Effector memory CD4-positive, alpha-beta T cell (primary cell): ENCODE data around the gene BANF2.
"Not testable (repeated sequence)": the region's sequence is repeated elsewhere in the genome, so short reads cannot be mapped to it uniquely, and the experiment has no call there.

Experiments used
- DNase-seq, 3 donors: peaks; one replicate each; pipeline ENCODE4 v3.0.0-alpha.2; 2020
- H3K27ac ChIP-seq: 2 replicates; pipeline ENCODE4 v1.7.0; 2013; ENCODE audit warnings: mild to moderate bottlenecking, low read length, moderate library complexity; ENCODE audit not compliant: insufficient read depth, poor library complexity, severe bottlenecking
- H3K27me3 ChIP-seq: replicated peaks from 2 replicates; pipeline ENCODE4 v1.7.0; 2013; ENCODE audit warnings: mild to moderate bottlenecking, low read length; ENCODE audit not compliant: insufficient read depth, control insufficient read depth, poor library complexity, severe bottlenecking
- H3K36me3 ChIP-seq: 2 replicates; pipeline ENCODE4 v1.7.0; 2013; ENCODE audit warnings: mild to moderate bottlenecking, low read length, moderate library complexity; ENCODE audit not compliant: control insufficient read depth, insufficient read depth
- H3K4me1 ChIP-seq: 2 replicates; pipeline ENCODE4 v1.7.0; 2013; ENCODE audit warnings: low read length, mild to moderate bottlenecking; ENCODE audit not compliant: control insufficient read depth, insufficient read depth, poor library complexity, severe bottlenecking
- H3K4me3 ChIP-seq: 2 replicates; pipeline ENCODE4 v1.7.0; 2013; ENCODE audit warnings: low read length, low read depth, mild to moderate bottlenecking; ENCODE audit not compliant: insufficient read depth, poor library complexity, severe bottlenecking
- H3K9me3 ChIP-seq: 2 replicates; pipeline ENCODE4 v1.7.0; 2013; ENCODE audit warnings: mild to moderate bottlenecking, low read length, moderate library complexity; ENCODE audit not compliant: control insufficient read depth

Gene BANF2

DNA sequence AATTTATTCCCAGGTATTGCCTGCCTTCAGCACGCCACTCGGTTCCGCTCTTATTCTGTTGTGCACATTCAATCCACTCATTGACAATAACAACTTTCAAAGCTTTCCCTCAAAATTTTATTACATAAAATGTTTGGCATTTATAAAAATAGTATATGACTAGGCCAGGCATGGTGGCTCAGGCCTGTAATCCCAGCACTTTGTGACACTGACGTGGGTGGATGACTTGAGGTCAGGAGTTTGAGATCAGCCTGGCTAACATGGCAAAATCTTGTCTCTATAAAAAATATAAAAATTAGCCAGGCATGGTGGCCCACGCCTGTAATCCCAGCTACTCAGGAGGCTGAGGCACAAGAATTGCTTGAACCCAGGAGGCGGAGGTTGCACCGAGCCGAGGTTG is 70.0 kb downstream of the BANF2 start:
- not testable (repeated sequence) for H3K36me3 ChIP-seq, H3K27me3 ChIP-seq, DNase-seq, H3K4me1 ChIP-seq, H3K27ac ChIP-seq, H3K9me3 ChIP-seq, H3K4me3 ChIP-seq

DNA sequence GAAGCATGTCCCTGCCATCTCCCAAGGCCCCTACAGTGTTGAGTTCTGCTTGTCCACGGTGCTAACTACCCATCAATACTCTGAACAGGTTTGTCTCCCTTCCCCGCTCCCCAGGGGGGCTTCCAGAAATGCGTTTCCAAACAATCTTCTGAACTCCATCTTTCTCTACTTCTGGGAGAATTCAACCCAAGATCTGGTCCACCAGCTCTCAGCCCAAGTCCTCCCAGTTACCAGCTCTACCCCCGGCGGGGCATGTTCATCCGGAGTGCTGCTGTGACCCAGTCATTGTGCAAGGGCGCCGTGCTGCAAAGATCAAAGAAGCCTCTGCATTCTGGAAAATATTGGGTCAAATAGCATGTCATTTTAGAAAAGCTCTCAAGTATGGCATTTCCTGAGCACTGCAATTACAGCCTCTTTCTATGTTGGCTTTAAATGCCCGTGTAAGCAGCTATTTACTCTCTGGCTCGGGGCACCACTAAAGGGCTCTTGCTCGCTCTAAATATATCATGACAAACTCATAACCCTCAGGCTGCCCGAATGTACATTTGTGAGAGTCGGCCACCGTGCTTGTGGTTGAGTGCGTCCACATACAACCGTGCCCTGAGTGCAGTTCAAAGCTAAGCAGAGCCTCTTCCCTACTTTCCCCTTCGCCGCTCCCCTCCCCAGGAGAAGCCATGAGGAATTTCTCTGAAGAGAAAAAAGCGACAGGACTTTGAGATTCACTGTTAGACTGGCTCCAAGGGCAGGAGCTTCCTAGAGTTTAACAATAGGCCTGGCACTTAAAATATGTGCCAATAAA is 71.6 kb downstream of the BANF2 start:
- Histone ChIP-seq H3K9me3 (no peaks in the 10 kb centered on the region), H3K4me3 (no peak overlapping the region), H3K27ac (no peak overlapping the region), H3K27me3 (no peaks in the 10 kb centered on the region), H3K4me1 (no peaks in the 10 kb centered on the region), H3K36me3 (no peaks in the 10 kb centered on the region)
- no peak for DNase-seq

DNA sequence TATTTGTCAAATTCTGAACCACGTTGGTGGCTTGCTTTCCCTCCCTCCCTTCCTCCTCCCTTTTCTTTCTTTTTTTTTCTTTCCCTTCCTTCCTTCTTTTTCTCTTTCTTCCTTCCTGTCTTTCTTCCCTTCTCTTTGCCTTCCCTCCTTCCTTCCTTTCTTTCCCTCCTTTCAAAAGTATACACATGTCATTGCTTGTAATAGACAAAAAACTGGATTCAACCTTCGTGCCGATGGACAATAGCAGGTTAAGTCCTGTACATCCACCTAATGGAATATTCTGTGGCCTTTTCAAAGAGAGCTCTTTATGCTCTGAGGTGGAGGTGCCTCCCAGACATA is 72.2 kb downstream of the BANF2 start:
- H3K9me3 ChIP-seq, result no peaks in the 10 kb centered on the region
- no peaks in the 10 kb centered on the region for H3K36me3 ChIP-seq
- H3K27ac ChIP-seq, result no peak overlapping the region
- no peaks in the 10 kb centered on the region for H3K27me3 ChIP-seq
- H3K4me1 ChIP-seq, result no peaks in the 10 kb centered on the region
- no peak for DNase-seq
- H3K4me3 ChIP-seq, result no peak overlapping the region

DNA sequence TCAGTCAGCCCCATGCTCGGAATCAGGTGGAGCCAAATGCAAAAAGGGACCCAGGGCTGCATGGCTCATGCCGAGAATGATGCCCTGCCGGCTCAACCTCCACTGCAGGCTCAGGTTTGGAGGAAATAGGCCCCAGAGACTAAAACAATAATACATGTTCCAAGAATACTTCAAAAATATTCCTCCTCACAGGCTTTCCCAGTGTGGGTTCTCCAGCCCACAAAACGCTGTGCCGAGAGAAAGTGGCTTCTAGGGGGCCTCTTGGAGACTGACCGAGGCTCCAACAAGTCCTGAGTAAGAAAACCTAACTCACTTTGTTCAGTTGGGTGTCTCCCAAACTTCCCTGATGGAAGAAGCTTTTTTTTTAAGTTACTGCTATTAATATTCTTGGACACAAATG is 73.9 kb downstream of the BANF2 start:
- no peak for DNase-seq
- Histone ChIP-seq H3K36me3 (no peaks in the 10 kb centered on the region), H3K4me1 (no peaks in the 10 kb centered on the region), H3K4me3 (no peak overlapping the region), H3K27ac (no peak overlapping the region), H3K27me3 (no peaks in the 10 kb centered on the region), H3K9me3 (no peaks in the 10 kb centered on the region)

DNA sequence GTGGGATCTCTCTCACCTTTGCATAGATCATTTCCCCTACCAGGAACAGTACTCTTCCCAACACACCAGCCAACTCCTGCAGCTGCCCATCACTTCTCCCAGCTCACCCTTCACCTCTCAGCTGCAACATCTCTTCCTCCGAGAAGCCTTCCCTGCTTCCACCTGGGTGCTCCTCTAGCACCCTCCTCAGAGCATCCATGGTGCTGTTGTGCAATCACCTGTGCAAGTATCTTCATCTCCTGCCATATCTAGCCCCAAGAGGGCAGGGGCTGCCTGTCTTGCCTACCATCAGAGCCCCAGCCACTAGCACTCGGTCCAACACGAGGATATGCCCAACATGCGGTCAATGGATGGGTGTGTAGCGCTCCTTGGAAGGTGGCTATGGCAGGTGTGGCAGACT is 75.8 kb downstream of the BANF2 start:
- Histone ChIP-seq H3K27ac (no peak overlapping the region), H3K9me3 (no peaks in the 10 kb centered on the region), H3K4me3 (no peak overlapping the region), H3K27me3 (no peaks in the 10 kb centered on the region), H3K36me3 (no peaks in the 10 kb centered on the region), H3K4me1 (no peaks in the 10 kb centered on the region)
- DNase-seq, result no peak

DNA sequence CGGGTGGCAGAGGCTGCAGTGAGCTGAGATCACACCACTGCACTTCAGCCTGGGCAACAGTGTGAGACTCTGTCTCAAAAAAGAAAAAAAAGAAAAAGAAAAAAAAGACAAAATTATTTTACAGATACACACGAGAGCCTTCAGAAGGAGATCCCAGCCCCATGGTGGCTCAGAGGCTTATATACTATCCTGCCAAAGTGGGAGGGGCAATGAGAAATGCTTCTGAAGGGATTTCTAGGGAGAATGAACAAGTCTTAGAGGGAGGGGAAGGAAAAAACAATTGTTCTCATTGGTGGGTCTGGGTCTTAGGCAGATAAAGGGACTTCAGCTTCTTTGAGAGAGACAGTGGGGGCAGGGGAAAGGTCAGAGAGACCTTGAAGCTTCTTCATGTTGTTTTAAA is 76.8 kb downstream of the BANF2 start:
- Histone ChIP-seq H3K4me3 (no peak overlapping the region), H3K9me3 (no peaks in the 10 kb centered on the region), H3K36me3 (no peaks in the 10 kb centered on the region), H3K4me1 (no peaks in the 10 kb centered on the region), H3K27ac (no peak overlapping the region), H3K27me3 (no peaks in the 10 kb centered on the region)
- DNase-seq, result no peak

DNA sequence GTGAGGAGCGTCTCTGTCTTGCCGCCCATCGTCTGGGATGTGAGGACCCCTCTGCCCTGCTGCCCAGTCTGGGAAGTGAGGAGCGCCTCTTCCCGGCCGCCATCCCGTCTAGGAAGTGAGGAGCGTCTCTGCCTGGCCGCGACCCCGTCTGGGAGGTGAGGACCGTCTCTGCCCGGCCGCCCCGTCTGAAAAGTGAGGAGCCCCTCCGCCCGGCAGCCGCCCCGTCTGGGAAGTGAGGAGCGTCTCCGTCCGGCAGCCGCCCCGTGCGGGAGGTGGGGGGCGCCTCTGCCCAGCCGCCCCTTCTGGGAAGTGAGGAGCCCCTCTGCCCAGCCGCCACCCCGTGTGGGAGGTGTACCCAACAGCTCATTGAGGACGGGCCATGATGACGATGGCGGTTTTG is 79.2 kb downstream of the BANF2 start:
- not testable (repeated sequence) for H3K4me3 ChIP-seq, DNase-seq, H3K4me1 ChIP-seq, H3K27me3 ChIP-seq, H3K27ac ChIP-seq, H3K36me3 ChIP-seq, H3K9me3 ChIP-seq

DNA sequence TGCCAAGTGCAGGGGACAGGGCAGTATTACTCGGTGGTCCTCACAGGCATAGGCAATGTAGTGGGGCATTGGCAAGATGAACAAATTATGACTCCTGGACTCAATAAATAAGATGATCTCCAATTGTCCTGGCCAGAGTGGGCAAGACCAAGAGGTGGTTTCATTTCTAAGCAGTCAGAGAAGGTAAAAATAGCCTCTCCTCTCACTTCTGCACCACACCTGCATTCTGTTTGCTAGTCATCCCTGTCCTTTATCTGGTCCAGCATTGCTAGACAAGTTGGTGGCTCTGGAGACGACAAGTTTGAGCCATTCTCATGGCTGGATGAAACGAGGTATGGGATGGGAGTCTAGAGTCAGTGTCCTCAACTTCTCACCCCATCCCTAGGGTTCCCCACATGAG is 83.0 kb downstream of the BANF2 start:
- no peaks in the 10 kb centered on the region for H3K9me3 ChIP-seq
- no peak overlapping the region for H3K27ac ChIP-seq
- DNase-seq, result no peak
- H3K4me3 ChIP-seq, result no peak overlapping the region
- no peaks in the 10 kb centered on the region for H3K27me3 ChIP-seq
- no peaks in the 10 kb centered on the region for H3K36me3 ChIP-seq
- no peaks in the 10 kb centered on the region for H3K4me1 ChIP-seq

DNA sequence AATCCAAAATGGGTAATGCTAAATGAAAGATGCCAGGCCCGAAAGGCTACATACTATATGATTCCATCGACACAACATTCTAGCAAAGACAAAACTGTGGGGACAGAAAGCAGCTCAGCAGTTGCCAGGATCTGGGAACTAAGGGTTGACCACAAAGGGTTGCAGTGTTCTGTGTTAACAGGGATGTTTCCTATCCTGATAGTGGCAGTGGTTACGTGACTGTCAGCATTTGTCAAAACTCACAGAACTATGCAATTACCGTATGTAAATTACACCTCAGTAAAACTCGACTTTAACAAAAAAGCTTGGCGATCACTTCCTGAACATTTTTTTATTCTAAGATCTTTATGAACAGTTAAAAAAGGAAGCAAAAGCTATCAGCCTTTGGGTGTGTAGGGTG is 83.9 kb downstream of the BANF2 start:
- no peak overlapping the region for H3K4me3 ChIP-seq
- H3K27me3 ChIP-seq, result no peaks in the 10 kb centered on the region
- DNase-seq, result no peak
- H3K36me3 ChIP-seq, result no peaks in the 10 kb centered on the region
- no peaks in the 10 kb centered on the region for H3K9me3 ChIP-seq
- no peaks in the 10 kb centered on the region for H3K4me1 ChIP-seq
- no peak overlapping the region for H3K27ac ChIP-seq

DNA sequence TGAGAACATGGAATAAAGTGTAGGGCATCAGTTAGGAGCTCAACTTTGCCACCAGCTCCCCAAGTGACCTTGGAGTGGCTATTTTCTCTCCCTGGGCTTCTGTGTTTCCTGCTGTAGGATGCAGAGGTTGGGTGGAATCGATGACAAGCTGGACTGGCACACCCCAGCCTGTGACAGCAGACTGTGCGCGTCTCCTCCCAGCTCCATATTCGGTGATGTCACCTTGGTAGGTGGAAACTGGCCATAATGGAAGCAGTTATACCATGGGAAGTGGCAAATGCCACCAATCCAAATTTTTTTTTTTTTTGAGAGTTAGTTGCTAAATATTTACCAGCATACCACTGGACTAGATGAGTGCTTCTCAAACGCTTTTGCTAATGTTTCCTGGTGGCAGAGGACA is 85.2 kb downstream of the BANF2 start:
- H3K27ac ChIP-seq, result no peak overlapping the region
- H3K4me1 ChIP-seq, result no peaks in the 10 kb centered on the region
- no peaks in the 10 kb centered on the region for H3K36me3 ChIP-seq
- H3K9me3 ChIP-seq, result no peaks in the 10 kb centered on the region
- no peak overlapping the region for H3K4me3 ChIP-seq
- no peaks in the 10 kb centered on the region for H3K27me3 ChIP-seq
- no peak for DNase-seq
